Measurements from ENCODE around the gene SIX3.

- TF ChIP-seq, protein P1, sequence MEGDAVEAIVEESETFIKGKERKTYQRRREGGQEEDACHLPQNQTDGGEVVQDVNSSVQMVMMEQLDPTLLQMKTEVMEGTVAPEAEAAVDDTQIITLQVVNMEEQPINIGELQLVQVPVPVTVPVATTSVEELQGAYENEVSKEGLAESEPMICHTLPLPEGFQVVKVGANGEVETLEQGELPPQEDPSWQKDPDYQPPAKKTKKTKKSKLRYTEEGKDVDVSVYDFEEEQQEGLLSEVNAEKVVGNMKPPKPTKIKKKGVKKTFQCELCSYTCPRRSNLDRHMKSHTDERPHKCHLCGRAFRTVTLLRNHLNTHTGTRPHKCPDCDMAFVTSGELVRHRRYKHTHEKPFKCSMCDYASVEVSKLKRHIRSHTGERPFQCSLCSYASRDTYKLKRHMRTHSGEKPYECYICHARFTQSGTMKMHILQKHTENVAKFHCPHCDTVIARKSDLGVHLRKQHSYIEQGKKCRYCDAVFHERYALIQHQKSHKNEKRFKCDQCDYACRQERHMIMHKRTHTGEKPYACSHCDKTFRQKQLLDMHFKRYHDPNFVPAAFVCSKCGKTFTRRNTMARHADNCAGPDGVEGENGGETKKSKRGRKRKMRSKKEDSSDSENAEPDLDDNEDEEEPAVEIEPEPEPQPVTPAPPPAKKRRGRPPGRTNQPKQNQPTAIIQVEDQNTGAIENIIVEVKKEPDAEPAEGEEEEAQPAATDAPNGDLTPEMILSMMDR (conservative IDR thresholded peaks at IDR 0.05) = no peak
- TF ChIP-seq EZH2 (IDR thresholded peaks at IDR 0.05; ENCODE audit: low read depth) = no peak
These were observed 7.2 kb upstream of the SIX3 start for GRCh38 chr2:44934038-44934982.

Measured in PC-9 (cell line).